Measurements from ENCODE around the gene ATP9A.
A peak's percentile ranks its signal among the peaks of the same experiment; 100 is the strongest.
"Not testable (repeated sequence)": the region's sequence is repeated elsewhere in the genome, so short reads cannot be mapped to it uniquely, and the experiment has no call there.

Gene ATP9A

DNA sequence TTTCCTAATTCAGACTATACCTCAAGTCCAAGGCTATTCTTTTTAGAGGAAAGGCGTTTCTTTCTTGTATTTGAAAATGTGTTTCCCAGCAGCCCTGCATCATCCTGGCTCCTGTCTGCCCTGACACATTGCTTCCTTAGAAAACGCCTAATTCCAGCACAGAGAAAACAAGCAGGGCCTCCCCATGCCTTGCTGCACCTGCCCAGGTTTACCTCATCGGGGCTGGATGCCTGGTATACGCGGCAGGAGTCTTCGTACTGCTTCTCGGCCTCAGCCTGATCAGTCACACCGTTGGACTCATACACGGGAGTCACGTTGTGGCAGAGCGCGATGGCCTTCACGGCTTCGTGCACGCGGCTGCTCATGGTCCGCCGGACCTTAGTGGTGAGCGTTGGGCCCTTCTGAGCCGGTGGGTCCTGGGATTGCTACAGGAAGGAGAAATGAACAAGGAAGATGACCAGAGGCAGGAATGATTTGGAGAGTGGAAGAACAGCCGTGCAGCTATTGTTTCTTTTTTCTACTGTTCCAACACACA lies 111.4 kb downstream of the ATP9A start:
- no peak for DNase-seq (ENCODE audit: low read depth in 4 of 4, low spot score in 1 of 4)

DNA sequence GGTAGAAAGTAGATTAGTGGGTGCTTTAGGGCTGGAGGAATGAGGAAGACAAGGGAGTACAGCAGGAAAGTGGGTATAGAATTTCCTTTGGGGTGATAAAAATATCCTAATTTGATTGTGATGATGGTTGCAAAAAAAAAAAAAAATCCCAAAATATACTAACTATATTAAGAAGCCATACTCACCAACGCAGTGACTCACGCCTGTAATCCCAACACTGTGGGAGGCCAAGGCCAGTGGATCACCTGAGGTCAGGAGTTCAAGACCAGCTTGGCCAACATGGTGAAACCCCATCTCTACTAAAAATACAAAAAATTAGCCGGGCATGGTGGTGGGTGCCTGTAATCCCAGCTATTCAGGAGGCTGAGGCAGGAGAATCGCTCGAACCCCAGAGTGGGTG lies 112.1 kb downstream of the ATP9A start:
- not testable (repeated sequence) for DNase-seq (ENCODE audit: low read depth in 4 of 4, low spot score in 1 of 4)

DNA sequence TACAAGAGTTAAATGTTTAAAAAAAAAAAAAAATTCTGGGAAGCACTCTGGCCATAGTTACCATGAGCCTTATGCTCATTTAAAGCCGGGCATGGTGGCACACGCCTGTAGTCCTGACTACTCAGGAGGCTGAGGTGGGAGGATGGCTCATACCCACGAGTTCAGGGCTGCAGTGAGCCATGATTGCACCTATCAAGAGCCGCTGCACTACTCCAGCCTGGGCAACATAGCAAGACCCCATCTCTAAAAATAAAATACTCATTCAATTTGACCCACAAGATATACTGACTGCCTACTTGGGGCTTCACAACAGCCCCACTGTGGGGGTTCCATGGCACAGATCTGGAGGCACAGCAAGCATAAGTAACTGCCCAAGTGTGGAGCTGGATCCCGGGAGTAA lies 113.7 kb downstream of the ATP9A start:
- no peak for DNase-seq (ENCODE audit: low read depth in 4 of 4, low spot score in 1 of 4)

DNA sequence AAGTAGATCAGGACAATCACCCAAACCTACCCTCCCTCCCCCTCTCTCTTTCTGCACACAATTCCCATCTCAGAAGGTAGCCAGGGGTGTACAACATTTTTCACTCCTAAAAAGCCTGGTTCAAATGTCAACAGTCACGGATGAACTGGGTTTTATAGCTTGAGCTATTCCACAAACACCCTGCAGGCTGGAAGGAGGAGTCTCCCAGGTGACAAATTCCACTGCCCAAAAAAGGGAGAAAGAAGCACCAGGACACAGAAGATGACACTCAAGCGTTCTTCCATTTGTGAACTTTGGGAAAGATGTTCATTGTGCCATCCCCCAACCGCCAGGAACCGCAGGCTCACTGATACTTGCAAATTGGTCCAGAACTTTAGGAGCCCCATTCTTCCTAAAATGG lies 114.1 kb downstream of the ATP9A start:
- DNase-seq (ENCODE audit: low read depth in 4 of 4, low spot score in 1 of 4), result no peak

DNA sequence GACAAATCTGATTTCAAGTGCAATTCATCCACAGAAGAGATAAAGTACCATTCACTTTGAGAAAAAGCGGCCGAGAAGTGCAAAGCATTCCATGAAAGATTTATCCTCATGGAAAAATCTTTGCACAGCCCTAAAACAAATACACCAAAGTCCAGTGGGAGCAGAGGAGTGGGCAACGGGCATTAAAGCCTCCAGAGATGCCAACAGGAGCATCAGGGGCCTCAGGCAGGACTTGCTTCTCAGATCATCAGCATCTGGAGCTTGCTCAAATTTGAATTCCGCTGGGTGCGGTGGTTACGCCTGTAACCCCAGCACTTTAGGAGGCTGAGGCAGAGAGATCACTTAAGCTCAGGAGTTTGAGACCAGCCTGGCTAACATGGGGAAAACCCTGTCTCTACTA lies 115.0 kb downstream of the ATP9A start:
- no peak for DNase-seq (ENCODE audit: low read depth in 4 of 4, low spot score in 1 of 4)

DNA sequence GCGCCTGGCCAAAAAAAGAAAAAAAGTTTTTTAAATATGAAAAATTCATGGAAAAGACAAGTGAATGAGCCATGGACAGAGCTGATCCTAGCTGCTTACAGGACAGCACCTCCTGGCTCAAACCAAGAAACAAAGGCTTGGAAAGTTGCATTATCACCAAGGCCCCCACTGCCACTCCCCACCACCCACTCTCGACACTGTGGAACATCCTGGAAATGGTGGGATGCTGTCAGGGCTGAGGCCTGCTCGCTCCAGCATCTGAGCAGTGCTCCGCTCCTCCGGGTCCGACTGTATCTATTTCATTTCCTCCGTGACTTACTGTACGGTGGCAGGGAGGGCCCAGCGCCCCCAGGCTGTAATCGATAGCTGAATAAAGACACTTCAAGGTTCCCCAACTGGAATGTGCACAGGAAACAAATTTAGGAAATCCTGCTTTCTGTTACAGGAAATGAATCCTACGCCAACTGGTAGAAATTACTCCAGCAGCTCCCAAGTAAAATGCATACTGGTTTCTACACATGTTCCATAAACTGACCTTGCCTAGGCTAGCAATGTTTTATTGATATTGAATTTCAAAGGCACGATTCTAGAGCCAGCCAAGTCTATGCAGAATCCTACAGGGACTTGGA lies 116.2 kb downstream of the ATP9A start:
- DNase-seq (ENCODE audit: low read depth in 4 of 4, low spot score in 1 of 4), result no peak

DNA sequence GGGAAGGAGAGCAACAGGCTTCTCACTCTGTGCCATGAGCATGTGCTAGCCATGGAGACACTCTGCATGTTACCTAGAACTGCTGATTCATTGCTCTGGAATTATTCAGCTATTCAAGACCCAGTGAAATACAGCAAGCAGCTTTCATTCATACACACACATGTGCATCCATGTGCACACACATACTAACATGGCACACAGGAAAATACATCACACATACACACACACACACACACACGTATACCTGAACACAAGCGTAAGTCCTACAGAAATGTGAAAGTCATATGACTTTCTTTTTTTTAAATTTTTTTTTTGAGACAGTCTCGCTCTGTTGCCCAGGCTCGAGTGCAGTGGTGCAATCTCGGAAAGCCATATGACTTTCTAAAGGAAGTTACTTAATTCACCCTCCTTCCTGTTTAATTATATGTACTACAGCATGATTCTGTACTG lies 117.5 kb downstream of the ATP9A start:
- no peak for DNase-seq (ENCODE audit: low read depth in 4 of 4, low spot score in 1 of 4)

DNA sequence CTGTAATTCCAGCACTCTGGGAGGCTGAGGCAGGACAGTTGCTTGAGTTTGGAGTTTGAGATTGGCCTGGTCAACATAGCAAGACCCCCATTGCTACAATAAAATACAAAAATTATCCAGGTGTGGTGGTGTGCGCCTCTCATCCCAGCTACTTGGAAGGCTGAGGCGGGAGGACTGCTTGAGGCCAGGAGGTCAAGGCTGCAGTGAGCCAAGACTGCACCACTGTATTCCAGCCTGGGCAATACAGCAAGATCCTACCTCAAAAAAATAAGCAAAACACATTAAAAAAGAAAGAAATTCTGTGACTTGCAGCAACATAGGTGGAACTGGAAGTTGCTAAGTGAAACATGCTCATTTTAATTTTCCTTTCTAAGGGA lies 119.6 kb downstream of the ATP9A start:
- DNase-seq (ENCODE audit: low read depth in 4 of 4, low spot score in 1 of 4), result no peak

DNA sequence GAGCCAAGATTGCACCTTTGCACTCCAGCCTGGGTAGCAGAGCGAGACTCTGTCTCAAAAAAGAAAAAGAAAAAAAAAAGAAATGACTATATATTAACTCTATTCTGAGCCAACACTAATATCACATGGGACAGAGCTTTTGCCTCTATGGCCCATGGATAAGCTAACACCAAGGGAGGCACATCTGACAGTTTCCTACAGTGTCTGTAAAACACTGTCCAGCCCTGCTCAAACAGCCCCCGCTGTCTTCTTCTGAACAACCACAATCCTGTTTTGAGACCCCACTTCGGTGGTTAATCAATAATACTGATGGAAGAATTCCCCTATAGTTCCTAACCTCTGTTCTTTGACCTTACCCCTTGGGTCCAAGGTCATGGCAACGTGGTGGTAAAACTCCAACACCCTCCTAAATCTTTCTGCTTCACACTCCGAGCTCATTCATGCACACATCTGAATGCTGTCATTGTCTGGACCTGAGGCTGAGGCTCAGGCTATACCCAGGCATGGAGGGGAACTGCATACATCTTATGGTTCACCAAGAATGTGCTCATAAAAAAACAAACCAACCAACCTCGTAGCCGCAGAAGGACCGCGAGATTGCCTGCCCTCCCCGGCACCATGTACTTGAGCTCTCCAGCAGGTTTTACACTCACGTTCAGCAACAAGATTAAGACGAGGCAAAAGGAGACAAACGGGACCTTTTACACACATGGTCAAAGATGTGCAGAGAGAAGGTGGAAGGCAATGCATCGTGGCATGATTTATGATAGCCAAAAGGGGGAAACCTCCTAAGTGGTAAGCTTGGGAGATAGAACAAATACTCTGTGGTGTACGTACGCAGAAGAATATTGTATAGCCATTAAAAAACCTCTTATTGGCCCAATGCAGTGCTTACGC lies 120.3 kb downstream of the ATP9A start:
- no peak for DNase-seq (ENCODE audit: low read depth in 4 of 4, low spot score in 1 of 4)

DNA sequence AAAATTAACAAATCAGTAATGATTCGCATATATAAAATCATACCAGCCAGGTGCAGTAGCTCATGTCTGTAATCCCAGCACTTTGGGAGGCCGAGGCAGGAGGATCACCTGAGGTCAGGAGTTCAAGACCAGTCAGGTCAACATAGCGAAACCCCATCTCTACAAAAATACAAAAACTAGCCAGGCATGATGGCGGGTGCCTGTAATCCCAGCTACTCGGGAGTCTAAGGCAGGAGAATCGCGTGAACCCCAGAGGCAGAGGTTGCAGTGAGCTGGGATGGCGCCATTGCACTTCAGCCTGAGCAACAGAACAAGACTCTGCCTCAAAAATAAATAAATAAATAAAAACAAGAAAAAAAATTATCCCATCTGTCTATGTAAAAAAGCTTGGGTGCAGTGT lies 124.4 kb downstream of the ATP9A start:
- not testable (repeated sequence) for DNase-seq (ENCODE audit: low read depth in 4 of 4, low spot score in 1 of 4)

DNA sequence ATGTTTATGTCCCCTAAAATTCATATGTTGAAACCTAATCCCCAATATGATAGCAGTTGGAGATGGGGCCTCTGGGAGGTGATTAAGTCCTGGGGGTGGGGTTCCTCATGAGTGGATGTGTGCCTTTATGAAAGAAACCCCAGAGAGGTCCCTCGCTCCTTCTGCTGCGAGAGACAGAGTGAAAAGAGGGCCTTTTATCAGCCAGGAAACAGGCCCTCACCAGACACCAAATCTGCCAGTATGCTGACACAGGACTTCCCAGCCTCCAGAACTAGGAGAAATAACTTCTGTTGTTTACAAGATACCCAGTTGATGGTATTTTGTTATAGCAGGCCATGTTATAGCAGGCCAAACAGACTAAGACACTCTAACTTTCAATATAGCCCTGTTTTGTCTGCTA lies 124.8 kb downstream of the ATP9A start:
- no peak for DNase-seq (ENCODE audit: low read depth in 4 of 4, low spot score in 1 of 4)

DNA sequence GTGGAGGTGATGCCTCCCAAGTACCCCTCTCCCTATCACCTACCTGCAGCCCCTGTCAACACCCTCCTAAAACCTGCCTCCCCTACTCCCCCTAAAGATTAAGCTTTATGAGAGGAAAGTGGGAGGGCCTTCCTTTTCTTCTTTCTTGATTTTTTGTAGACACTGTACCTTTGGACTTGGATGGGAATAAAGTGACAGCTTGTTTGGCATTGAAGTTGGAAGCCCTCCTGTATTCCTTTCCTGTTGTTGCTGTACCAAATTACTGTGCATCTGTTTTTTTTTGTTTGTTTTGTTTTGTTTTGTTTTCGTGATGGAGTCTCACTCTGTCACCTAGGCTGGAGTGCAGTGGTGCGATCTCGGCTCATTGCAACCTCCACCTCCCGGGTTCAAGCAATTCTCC lies 126.3 kb downstream of the ATP9A start:
- no peak for DNase-seq (ENCODE audit: low read depth in 4 of 4, low spot score in 1 of 4)

DNA sequence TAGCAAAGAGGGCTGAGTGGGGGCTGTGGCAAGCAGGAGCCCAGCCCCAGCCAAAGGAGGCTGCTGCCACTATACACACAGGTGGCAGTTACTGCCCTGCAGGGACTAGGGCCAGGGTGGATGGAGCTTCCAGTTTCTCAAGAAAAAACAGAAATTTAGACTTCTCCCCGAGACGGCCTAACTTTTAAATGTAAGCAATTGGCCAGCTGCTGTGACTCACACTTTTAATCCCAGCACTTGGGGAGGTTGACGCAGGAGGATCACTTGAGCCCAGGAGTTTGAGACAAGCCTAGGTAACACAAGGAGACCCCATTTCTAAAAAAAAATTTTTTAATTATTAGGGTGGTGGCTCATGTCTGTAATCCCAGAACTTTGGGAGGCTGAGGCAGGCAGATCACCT lies 127.4 kb downstream of the ATP9A start:
- DNase-seq (ENCODE audit: low read depth in 4 of 4, low spot score in 1 of 4), result no peak

DNA sequence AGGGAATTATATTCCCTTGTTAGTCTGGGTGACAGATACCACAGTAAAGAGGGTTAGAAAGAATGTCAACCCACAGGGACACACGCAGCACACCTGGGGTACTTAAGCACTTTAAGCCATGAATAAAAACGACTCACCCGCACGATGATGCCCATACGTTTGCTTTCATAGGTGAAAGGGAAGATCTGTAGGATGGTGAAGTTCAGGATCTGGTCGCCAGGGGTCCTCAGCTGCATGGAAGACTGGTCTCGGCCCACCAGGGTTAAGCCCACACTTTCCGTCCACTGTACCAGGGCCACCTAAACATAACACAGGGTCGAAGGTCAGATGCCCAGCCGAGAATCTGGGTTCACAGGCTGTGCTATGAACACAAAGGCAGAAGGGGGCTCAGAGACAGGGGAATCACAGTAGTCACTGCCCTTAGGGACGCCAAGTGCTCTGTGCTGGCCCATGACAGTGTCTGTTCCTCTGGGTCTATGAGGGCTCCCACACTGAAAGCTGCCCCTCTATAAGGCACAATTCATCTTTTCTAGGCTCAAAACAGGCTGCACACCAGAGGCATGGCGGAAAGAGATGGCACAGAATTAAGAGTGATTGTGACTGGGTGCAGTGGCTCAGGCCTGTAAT lies 128.9 kb downstream of the ATP9A start:
- peak in 3 of 4 experiments; percentile 39 to 57 (median 46) for DNase-seq (ENCODE audit: low read depth in 4 of 4, low spot score in 1 of 4)

DNA sequence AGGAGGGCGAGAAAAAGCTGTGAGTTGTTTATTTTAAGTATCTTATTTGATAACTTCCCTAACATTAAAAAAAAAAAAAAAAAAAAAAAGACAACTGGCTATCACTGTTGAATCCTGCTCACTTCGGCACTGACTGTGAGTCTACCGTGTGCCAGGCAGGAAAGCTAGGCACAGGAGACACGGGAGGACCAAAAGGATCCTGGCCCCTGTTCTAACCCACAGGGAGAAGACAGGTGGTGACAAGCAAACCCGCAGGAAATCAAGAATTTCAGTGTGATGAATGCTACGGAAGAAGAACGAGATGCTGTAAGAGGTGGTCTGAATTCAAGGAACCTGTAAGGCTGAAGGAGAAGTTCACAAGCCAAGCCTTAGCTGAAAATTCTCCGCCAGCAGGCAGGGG lies 130.9 kb downstream of the ATP9A start:
- DNase-seq (ENCODE audit: low read depth in 4 of 4, low spot score in 1 of 4), result no peak

DNA sequence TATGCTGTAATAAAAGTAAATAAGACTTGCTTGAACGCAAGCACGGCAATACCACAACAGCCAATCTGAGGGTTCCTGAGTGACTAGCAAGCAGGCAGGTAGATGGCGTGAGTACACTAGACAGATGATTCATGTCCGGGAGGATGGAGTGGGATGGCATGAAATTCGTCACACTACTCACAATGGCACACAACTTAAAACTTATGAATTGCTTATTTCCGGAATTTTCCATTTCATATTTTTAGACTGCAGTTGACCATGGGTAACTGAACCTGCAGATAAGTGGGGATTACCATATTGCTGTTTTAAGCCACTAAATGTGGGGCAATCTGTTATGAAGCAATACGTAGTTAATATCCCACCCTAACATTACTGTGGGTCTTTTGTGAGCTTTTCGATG lies 132.1 kb downstream of the ATP9A start:
- DNase-seq (ENCODE audit: low read depth in 4 of 4, low spot score in 1 of 4), result no peak

DNA sequence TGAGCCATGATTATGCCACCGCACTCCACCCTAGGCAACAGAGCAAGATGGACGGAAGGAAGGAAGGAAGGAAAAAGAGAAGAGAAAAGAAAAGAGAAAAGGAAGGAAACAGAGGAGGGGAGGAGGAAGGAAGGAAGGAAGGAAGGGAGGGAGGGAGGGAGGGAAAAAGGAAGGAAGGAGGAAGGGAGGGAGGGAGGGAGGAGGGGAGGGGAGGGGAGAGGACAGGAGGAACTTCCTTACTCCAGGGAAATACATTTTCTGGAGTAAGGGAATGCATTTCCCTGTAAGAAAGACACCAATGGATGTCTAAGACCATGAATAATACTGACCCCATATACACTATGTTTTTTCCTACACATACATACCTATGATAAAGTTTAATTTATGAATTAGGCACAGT lies 132.5 kb downstream of the ATP9A start:
- no peak for DNase-seq (ENCODE audit: low read depth in 4 of 4, low spot score in 1 of 4)

DNA sequence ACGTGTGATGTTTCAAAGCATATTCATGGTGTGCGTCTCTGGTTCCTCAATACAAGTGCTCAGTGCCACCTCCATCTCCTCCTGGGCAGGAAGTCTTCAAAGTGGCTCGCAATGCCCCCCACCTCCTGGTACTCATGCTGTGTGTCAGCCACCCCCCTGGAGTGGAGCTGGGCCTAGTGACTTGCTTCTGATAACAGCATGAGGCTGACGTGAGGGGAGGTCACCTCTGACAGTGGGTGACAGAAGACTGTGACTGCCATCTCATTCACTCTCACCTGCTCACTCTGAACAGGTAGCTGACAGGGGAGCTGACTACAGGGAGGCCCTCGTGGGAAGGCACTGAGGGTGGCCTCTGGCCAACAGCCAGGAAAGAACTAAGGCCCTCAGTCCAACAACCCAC lies 133.3 kb downstream of the ATP9A start:
- DNase-seq (ENCODE audit: low read depth in 4 of 4, low spot score in 1 of 4), result no peak

DNA sequence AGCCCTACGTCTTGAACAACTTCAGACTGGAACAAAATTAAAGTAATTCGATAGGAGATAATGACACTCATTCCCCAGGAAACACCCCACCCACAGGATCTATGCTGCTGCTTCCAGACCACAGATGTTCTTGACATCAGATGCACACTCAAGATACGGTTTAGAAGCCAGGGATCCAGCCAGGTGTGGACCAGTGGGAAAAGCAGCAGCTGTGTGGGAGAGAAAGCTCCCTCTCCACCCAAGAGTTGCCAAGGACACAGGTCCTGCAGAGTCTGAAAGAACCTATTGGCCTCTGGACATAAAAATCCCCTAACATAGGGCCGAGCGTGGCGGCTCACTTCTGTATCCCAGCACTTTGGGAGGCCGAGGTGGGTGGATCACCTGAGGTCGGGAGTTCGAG lies 133.9 kb downstream of the ATP9A start:
- DNase-seq (ENCODE audit: low read depth in 4 of 4, low spot score in 1 of 4), result no peak

DNA sequence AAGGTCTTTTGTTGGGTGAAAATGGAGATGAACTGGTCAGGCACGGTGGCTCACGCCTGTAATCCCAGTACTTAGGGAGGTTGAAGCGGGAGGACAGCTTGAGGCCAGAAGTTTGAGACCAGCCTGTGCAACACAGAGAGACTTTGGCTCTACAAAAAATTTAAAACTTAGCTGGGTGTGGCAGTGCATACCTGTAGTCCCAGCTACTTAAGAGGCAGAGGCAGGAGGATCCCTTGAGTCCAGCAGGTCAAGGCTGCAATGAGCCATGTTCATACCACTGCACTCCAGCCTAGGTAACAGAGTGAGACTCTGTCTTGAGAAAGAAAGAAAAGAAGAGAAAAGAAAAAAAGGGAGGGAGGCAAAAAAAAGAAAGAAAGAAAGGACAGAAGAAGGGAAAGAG lies 134.8 kb downstream of the ATP9A start:
- DNase-seq (ENCODE audit: low read depth in 4 of 4, low spot score in 1 of 4), result no peak

DNA sequence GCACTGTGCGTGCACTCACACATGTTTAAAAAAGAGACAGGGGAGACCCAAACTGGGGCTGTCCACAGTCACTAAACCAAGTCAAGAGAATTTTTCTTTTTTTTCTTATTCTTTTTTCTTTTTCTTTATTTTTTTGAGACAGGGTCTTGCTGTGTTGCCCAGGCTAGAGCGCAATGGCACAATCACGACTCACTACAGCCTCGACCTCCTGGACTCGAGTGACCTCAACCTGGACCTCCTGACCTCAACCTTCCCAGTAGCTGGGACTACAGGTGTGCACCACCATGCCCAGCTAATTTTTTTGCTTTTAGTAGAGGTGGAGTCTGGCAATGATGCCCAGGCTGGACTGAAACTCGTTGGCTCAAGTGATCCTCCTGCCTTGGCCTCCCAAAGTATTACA lies 136.2 kb downstream of the ATP9A start:
- DNase-seq (ENCODE audit: low read depth in 4 of 4, low spot score in 1 of 4), result no peak
